ENCODE results near the gene ZNF497. TPM values are rescaled to one million over a fixed set of nuclear protein-coding genes. Genes with fewer than 3 reads are reported as not detected.

Gene ZNF497
- total and polyA plus RNA-seq, 9 of the 15 experiments (the other 6 are each of a cell fraction or from before 2014, with no cell fraction given): 0.06 to 0.98 (median 0.44) TPM; not detected in 1

- TF ChIP-seq MLLT1 (IDR thresholded peaks at IDR 0.05): no peak
- peak; percentile 82 for TF ChIP-seq BCOR (IDR thresholded peaks at IDR 0.05)
- TF ChIP-seq AFF4 (CRISPR knock-in tag; IDR thresholded peaks at IDR 0.05): no peak
- TF ChIP-seq CLOCK (CRISPR knock-in tag; IDR thresholded peaks at IDR 0.05; ENCODE audit: borderline replicate concordance): no peak
- no peak for TF ChIP-seq ILK (tag; IDR thresholded peaks at IDR 0.05; ENCODE audit: borderline replicate concordance, low read depth)
- TF ChIP-seq PCBP2 (IDR thresholded peaks at IDR 0.05; ENCODE audit: low read depth, low read length, poor library complexity, severe bottlenecking): no peak
- peak; percentile 86 for TF ChIP-seq ATF1 (CRISPR knock-in tag; IDR thresholded peaks at IDR 0.05)
- peak; percentile 97 for TF ChIP-seq ATF1 (tag; IDR thresholded peaks at IDR 0.05)
Observed at GRCh38 chr19:58400916-58401839, 38.6 kb upstream of the ZNF497 start (continued).

Measured in K562 (cell line).